ENCODE results near the gene HOTAIR. TPM values are rescaled to one million over a fixed set of nuclear protein-coding genes. Genes with fewer than 3 reads are reported as not detected.
A peak's percentile ranks its signal among the peaks of the same experiment; 100 is the strongest.

HOTAIR gene
- polyA plus RNA-seq, 3 donors from 2014 or later, result not detected

GRCh38 chr12:53950789-53951576 is 23.8 kb downstream of the HOTAIR start:
- peaks cover 3 to 5% of the 10 kb centered on the region in 2 donors for H3K4me1 Mint-ChIP-seq
- DNase-seq, result no peak
- peak overlapping the region in 2 of 5 donors; percentile 18 to 48 for H3K4me3 Mint-ChIP-seq
- peaks cover 0 to 8% (median 0%) of the 10 kb centered on the region in 6 donors for H3K9me3 Mint-ChIP-seq
- H3K36me3 Mint-ChIP-seq, result peaks cover 0 to 2% (median 0%) of the 10 kb centered on the region in 3 donors
- peak overlapping the region in 1 of 6 donors; percentile 30 for H3K27ac Mint-ChIP-seq
- H3K27me3 Mint-ChIP-seq (ENCODE audit: low read depth in 3 of 3), result peaks cover 61 to 71% (median 71%) of the 10 kb centered on the region in 3 donors

- Mint-ChIP-seq H3K4me1 (no peaks in the 10 kb centered on the region), H3K9me3 (peaks cover 0 to 8% (median 0%) of the 10 kb centered on the region in 6 donors), H3K36me3 (peaks cover 0 to 2% (median 0%) of the 10 kb centered on the region in 3 donors), H3K27ac (no peak overlapping the region), H3K27me3 (ENCODE audit: low read depth in 3 of 3) (peaks cover 60 to 70% (median 69%) of the 10 kb centered on the region in 3 donors), H3K4me3 (peak overlapping the region in 1 of 5 donors; percentile 20)
- no peak for DNase-seq
Measured at GRCh38 chr12:53950437-53950773, 24.3 kb downstream of the HOTAIR start.

GRCh38 chr12:53949631-53950436 is 24.9 kb downstream of the HOTAIR start:
- H3K36me3 Mint-ChIP-seq, result peaks cover 0 to 2% (median 0%) of the 10 kb centered on the region in 3 donors
- H3K9me3 Mint-ChIP-seq, result peaks cover 0 to 9% (median 0%) of the 10 kb centered on the region in 6 donors
- H3K27ac Mint-ChIP-seq, result no peak overlapping the region
- no peak for DNase-seq
- H3K4me3 Mint-ChIP-seq, result no peak overlapping the region
- no peaks in the 10 kb centered on the region for H3K4me1 Mint-ChIP-seq
- peaks cover 57 to 74% (median 70%) of the 10 kb centered on the region in 3 donors for H3K27me3 Mint-ChIP-seq (ENCODE audit: low read depth in 3 of 3)

GRCh38 chr12:53948650-53949593 is 25.8 kb downstream of the HOTAIR start:
- Mint-ChIP-seq H3K36me3 (no peaks in the 10 kb centered on the region), H3K27me3 (ENCODE audit: low read depth in 3 of 3) (peaks cover 54 to 68% (median 64%) of the 10 kb centered on the region in 3 donors), H3K27ac (no peak overlapping the region), H3K4me3 (peak overlapping the region in 1 of 5 donors; percentile 25), H3K4me1 (no peaks in the 10 kb centered on the region), H3K9me3 (peaks cover 0 to 9% (median 0%) of the 10 kb centered on the region in 6 donors)
- DNase-seq, result no peak

- H3K4me3 Mint-ChIP-seq, result no peak overlapping the region
- no peaks in the 10 kb centered on the region for H3K4me1 Mint-ChIP-seq
- H3K27ac Mint-ChIP-seq, result no peak overlapping the region
- peaks cover 0 to 8% (median 0%) of the 10 kb centered on the region in 6 donors for H3K9me3 Mint-ChIP-seq
- H3K27me3 Mint-ChIP-seq (ENCODE audit: low read depth in 3 of 3), result peaks cover 44 to 63% (median 58%) of the 10 kb centered on the region in 3 donors
- DNase-seq, result no peak
- no peaks in the 10 kb centered on the region for H3K36me3 Mint-ChIP-seq
Measured at GRCh38 chr12:53947743-53948142, 27.0 kb downstream of the HOTAIR start.

- peaks cover 30 to 53% (median 52%) of the 10 kb centered on the region in 3 donors for H3K27me3 Mint-ChIP-seq (ENCODE audit: low read depth in 3 of 3)
- no peaks in the 10 kb centered on the region for H3K4me1 Mint-ChIP-seq
- no peak for DNase-seq
- no peak overlapping the region for H3K4me3 Mint-ChIP-seq
- H3K27ac Mint-ChIP-seq, result no peak overlapping the region
- peaks cover 0 to 5% (median 0%) of the 10 kb centered on the region in 6 donors for H3K9me3 Mint-ChIP-seq
- no peaks in the 10 kb centered on the region for H3K36me3 Mint-ChIP-seq
Measured at GRCh38 chr12:53944907-53945847, 29.6 kb downstream of the HOTAIR start.

GRCh38 chr12:53944209-53944608 is 30.5 kb downstream of the HOTAIR start:
- Mint-ChIP-seq H3K36me3 (no peaks in the 10 kb centered on the region), H3K4me1 (no peaks in the 10 kb centered on the region), H3K4me3 (no peak overlapping the region), H3K27ac (no peak overlapping the region), H3K27me3 (ENCODE audit: low read depth in 3 of 3) (peaks cover 26 to 53% (median 51%) of the 10 kb centered on the region in 3 donors), H3K9me3 (peaks cover 0 to 5% (median 0%) of the 10 kb centered on the region in 6 donors)
- no peak for DNase-seq

GRCh38 chr12:53942467-53942997 is 32.2 kb downstream of the HOTAIR start:
- Mint-ChIP-seq H3K4me3 (no peak overlapping the region), H3K9me3 (peaks cover 0 to 2% (median 0%) of the 10 kb centered on the region in 6 donors), H3K27me3 (ENCODE audit: low read depth in 3 of 3) (peaks cover 25 to 54% (median 44%) of the 10 kb centered on the region in 3 donors), H3K4me1 (peaks cover 0 to 4% of the 10 kb centered on the region in 2 donors), H3K36me3 (no peaks in the 10 kb centered on the region), H3K27ac (no peak overlapping the region)
- no peak for DNase-seq

GRCh38 chr12:53941750-53942149 is 33.0 kb downstream of the HOTAIR start:
- Mint-ChIP-seq H3K27ac (no peak overlapping the region), H3K4me3 (no peak overlapping the region), H3K27me3 (ENCODE audit: low read depth in 3 of 3) (peaks cover 31 to 60% (median 52%) of the 10 kb centered on the region in 3 donors), H3K9me3 (peaks cover 0 to 2% (median 0%) of the 10 kb centered on the region in 6 donors), H3K36me3 (no peaks in the 10 kb centered on the region), H3K4me1 (peaks cover 0 to 4% of the 10 kb centered on the region in 2 donors)
- no peak for DNase-seq

- Mint-ChIP-seq H3K4me1 (peaks cover 0 to 4% of the 10 kb centered on the region in 2 donors), H3K4me3 (no peak overlapping the region), H3K36me3 (peaks cover 0 to 2% (median 0%) of the 10 kb centered on the region in 3 donors), H3K27ac (no peak overlapping the region), H3K9me3 (peaks cover 0 to 2% (median 0%) of the 10 kb centered on the region in 6 donors), H3K27me3 (ENCODE audit: low read depth in 3 of 3) (peaks cover 29 to 60% (median 50%) of the 10 kb centered on the region in 3 donors)
- no peak for DNase-seq
Measured at GRCh38 chr12:53941187-53941586, 33.6 kb downstream of the HOTAIR start.

- H3K36me3 Mint-ChIP-seq, result peaks cover 0 to 3% (median 0%) of the 10 kb centered on the region in 3 donors
- DNase-seq, result no peak
- no peak overlapping the region for H3K4me3 Mint-ChIP-seq
- H3K9me3 Mint-ChIP-seq, result peaks cover 0 to 2% (median 0%) of the 10 kb centered on the region in 6 donors
- peaks cover 0 to 4% of the 10 kb centered on the region in 2 donors for H3K4me1 Mint-ChIP-seq
- H3K27me3 Mint-ChIP-seq (ENCODE audit: low read depth in 3 of 3), result peaks cover 31 to 62% (median 50%) of the 10 kb centered on the region in 3 donors
- H3K27ac Mint-ChIP-seq, result no peak overlapping the region
Measured at GRCh38 chr12:53940443-53941014, 34.2 kb downstream of the HOTAIR start.

Data from immature natural killer cell (primary cell).